GM12892 (cell line): ENCODE data around the gene TES.

ENCODE experiments used
- POLR2A ChIP-seq: IDR thresholded peaks from 2 replicates; pipeline ENCODE4 v1.6.1; 2011; ENCODE audit warnings: low read depth, low read length, control low read depth
- POLR2AphosphoS5 ChIP-seq: IDR thresholded peaks from 2 replicates; pipeline ENCODE4 v1.6.1; 2011; ENCODE audit warnings: low read depth, low read length, control low read depth

DNA sequence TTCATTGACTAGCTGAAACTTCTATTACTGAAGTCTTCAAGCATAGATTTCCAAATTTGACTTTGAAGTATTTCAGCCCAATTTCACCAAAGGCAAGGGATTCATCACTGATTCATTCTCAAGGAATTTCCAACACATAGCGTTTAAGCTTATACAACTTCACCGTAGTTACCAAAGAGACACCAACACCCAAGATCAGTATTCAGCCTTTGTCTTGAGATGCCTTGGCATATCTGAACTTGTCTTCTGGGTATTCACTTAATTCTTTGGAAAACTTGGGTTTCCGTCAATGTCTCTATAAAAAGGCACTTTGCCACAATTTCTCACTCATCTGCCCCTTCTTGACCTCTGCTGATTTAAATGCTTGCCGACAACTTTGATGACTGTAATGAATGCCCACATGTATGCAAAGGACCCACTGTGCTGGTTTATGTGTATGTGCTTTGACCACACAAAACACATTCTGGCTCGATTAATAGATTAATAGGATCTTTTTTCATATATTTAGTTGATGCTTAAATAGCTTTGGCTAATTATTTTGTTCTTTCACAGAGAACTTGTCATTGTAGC lies 49.6 kb downstream of the TES start:
- TF ChIP-seq POLR2AphosphoS5 (no peak), POLR2A (no peak)
